Esophagus muscularis mucosa (tissue), 4 donors: ENCODE measurements around the gene MED29.

ENCODE experiments used
- CTCF ChIP-seq, 3 experiments: fragments of 200-600 bp in 2 of 3; fragments of 450-650 bp in 1 of 3; sonication (generic) in 2 of 3; IDR thresholded peaks; one replicate each; pipeline ENCODE4 v1.5.1; 2017 to 2019; ENCODE audit warnings: antibody characterized with exemption in 3 of 3, mild to moderate bottlenecking in 2 of 3, moderate library complexity in 1 of 3
- EP300 ChIP-seq: sonication (generic); formaldehyde crosslinking; IDR thresholded peaks from one replicate; pipeline ENCODE4 v1.6.1; 2017; ENCODE audit warnings: antibody characterized with exemption
- POLR2A ChIP-seq: fragments of 450-650 bp; IDR thresholded peaks from one replicate; pipeline ENCODE4 v1.6.1; 2017; ENCODE audit warnings: antibody characterized with exemption, moderate library complexity, mild to moderate bottlenecking, low read depth
- POLR2AphosphoS5 ChIP-seq, 2 donors: sonication (generic); formaldehyde crosslinking; IDR thresholded peaks; one replicate each; pipeline ENCODE4 v1.6.1; 2017; ENCODE audit warnings: antibody characterized with exemption in 2 of 2

GRCh38 chr19:39399668-39400050 is 8.5 kb downstream of the MED29 start:
- no peak for TF ChIP-seq CTCF (IDR thresholded peaks at IDR 0.05)
- no peak for TF ChIP-seq POLR2A
- TF ChIP-seq POLR2AphosphoS5 (IDR thresholded peaks at IDR 0.05), result no peak
- TF ChIP-seq EP300, result no peak
